ENCODE measurements around the gene APMAP. TPM values are rescaled to one million over a fixed set of nuclear protein-coding genes. Genes with fewer than 3 reads are reported as not detected.

APMAP gene
- total and polyA plus RNA-seq, 7 donors = 19.9 to 44.5 (median 25.5) TPM

DNA sequence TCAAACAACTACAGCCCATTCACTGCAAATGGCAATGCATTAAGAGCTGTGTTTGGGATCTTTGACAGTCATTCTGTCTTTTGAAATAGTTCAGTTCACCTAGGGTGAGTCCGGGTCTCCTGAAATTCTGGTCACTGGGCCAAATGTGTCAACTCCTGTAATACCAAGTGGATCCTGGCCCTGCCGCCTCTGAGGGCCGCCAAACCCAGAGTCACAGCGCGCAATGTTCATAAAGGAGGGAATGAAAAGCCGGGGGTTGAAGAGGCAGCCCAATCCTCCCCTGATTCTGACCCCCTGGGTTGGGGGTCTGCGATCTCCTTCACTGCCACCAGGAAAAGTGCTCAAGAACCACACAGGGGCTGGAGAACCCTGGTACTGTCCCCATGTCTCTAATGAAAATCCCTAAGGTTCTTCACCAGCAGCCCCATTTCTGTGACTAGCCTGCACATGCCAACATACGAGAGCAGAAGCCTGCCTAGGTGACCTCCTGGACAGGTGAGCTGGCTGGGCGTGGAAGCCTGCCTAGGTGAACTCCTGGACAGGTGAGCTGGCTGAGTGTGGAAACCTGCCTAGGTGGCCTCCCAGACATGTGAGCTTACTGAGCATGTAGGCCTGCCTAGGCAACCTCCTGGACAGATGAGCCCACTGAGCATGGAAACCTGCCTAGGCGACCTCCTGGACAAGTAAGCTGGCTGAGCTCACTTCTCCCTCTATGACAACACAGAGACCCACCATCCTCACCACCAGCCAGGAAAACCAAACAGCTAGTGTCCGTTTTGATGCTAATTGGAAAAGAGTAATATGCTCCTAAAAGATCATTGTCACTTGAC lies 16.1 kb upstream of the APMAP start:
- no peak for ATAC-seq
- intact Hi-C loops (cut with DNase I) = loop anchor here in 1 of 2 donors (5.0 kb wide), 1 partner anchor 189 kb away; the partner anchor contains the start of gene ENTPD6
- WGBS, 3 donors = 91 to 93% (median 92%) methylated on average over 11 of the region's 11 CpGs
- Histone ChIP-seq H3K27me3 (ENCODE audit: insufficient read depth in 3 of 3, low read length in 2 of 3) (no peaks in the 10 kb centered on the region), H3K9me3 (no peaks in the 10 kb centered on the region), H3K4me3 (no peak overlapping the region), H3K36me3 (ENCODE audit: insufficient read depth in 1 of 2, low read depth in 1 of 2) (peaks cover 2 to 69% of the 10 kb centered on the region in 2 donors), H3K27ac (no peak overlapping the region), H3K4me1 (peaks cover 9% of the 10 kb centered on the region)
- DNase-seq = peak in 1 of 2 donors; percentile 38
- TF ChIP-seq CTCF (IDR thresholded peaks at IDR 0.05) = no peak

GRCh38 chr20:25007491-25008305 lies 15.1 kb upstream of the APMAP start:
- ATAC-seq = no peak

GRCh38 chr20:25006431-25007167 lies 14.0 kb upstream of the APMAP start:
- Histone ChIP-seq H3K27ac (no peak overlapping the region), H3K36me3 (ENCODE audit: insufficient read depth in 1 of 2, low read depth in 1 of 2) (peaks cover 2 to 49% of the 10 kb centered on the region in 2 donors), H3K27me3 (ENCODE audit: insufficient read depth in 3 of 3, low read length in 2 of 3) (no peaks in the 10 kb centered on the region), H3K4me3 (no peak overlapping the region), H3K9me3 (no peaks in the 10 kb centered on the region), H3K4me1 (peaks cover under 1% of the 10 kb centered on the region)
- intact Hi-C loops (cut with DNase I) = loop anchor here in 1 of 2 donors (5.0 kb wide), 1 partner anchor 191 kb away; the partner anchor contains the start of gene ENTPD6
- no peak for ATAC-seq
- DNase-seq = peak in 1 of 2 donors; percentile 41
- 84 to 89% (median 89%) methylated on average over 12 of the region's 12 CpGs for WGBS, 3 donors
- TF ChIP-seq CTCF (IDR thresholded peaks at IDR 0.05) = no peak

More at GRCh38 chr20:25007491-25008305, 15.1 kb upstream of the APMAP start:
- H3K9me3 ChIP-seq = no peaks in the 10 kb centered on the region
- no peak for TF ChIP-seq CTCF (IDR thresholded peaks at IDR 0.05)
- H3K4me1 ChIP-seq = peaks cover 9% of the 10 kb centered on the region
- DNase-seq = peak in 1 of 2 donors; percentile 39
- 93 to 96% (median 94%) methylated on average over 22 of the region's 22 CpGs for WGBS, 3 donors
- H3K36me3 ChIP-seq (ENCODE audit: insufficient read depth in 1 of 2, low read depth in 1 of 2) = peaks cover 2 to 60% of the 10 kb centered on the region in 2 donors
- H3K27me3 ChIP-seq (ENCODE audit: insufficient read depth in 3 of 3, low read length in 2 of 3) = no peaks in the 10 kb centered on the region
- H3K27ac ChIP-seq = no peak overlapping the region
- intact Hi-C loops (cut with DNase I) = loop anchor here in 1 of 2 donors (5.0 kb wide), 1 partner anchor 190 kb away; the partner anchor contains the start of gene ENTPD6
- H3K4me3 ChIP-seq = no peak overlapping the region

GRCh38 chr20:25005661-25006060 lies 13.1 kb upstream of the APMAP start:
- Histone ChIP-seq H3K4me1 (peaks cover 3% of the 10 kb centered on the region), H3K36me3 (ENCODE audit: insufficient read depth in 1 of 2, low read depth in 1 of 2) (peaks cover 2 to 43% of the 10 kb centered on the region in 2 donors), H3K4me3 (no peak overlapping the region), H3K27ac (no peak overlapping the region), H3K9me3 (no peaks in the 10 kb centered on the region), H3K27me3 (ENCODE audit: insufficient read depth in 3 of 3, low read length in 2 of 3) (no peaks in the 10 kb centered on the region)
- no peak for TF ChIP-seq CTCF (IDR thresholded peaks at IDR 0.05)
- ATAC-seq (no peak), DNase-seq (peak in 1 of 2 donors; percentile 30)
- WGBS, 3 donors = 87 to 92% (median 92%) methylated on average over 8 of the region's 8 CpGs
- intact Hi-C loops (cut with DNase I) = loop anchor here in 1 of 2 donors (5.0 kb wide), 1 partner anchor 192 kb away; the partner anchor contains the start of gene ENTPD6
